Fibroblast of the aortic adventitia (primary cell): ENCODE results near the gene AAK1. TPM values are rescaled to one million over a fixed set of nuclear protein-coding genes. Genes with fewer than 3 reads are reported as not detected.

Experiments used
- DNase-seq: peaks from one replicate; pipeline ENCODE4 v3.0.0-alpha.2; 2010; ENCODE audit warnings: low read depth
- H3K4me3 ChIP-seq: 2 replicates; pipeline ENCODE4 v1.5.1; 2011; ENCODE audit warnings: low read depth, mild to moderate bottlenecking, control low read depth, low read length, moderate library complexity
- CTCF ChIP-seq: IDR thresholded peaks from 2 replicates; pipeline ENCODE4 v1.5.1; 2011; ENCODE audit warnings: mild to moderate bottlenecking, low read length, control low read depth, inconsistent platforms; ENCODE audit not compliant: insufficient read depth
- total RNA-seq: library from RNA; depleted of rRNA; stranded (reverse); fragments of >200 nt; gene quantifications from 2 replicates; pipeline ENCODE4 v1.2.3, GENCODE V29; 2012; ENCODE audit warnings: low replicate concordance

Gene AAK1
- total RNA-seq, 1 donor: 82.6 TPM

- no peak for DNase-seq
- no peak for TF ChIP-seq CTCF
- no peak overlapping the region for H3K4me3 ChIP-seq
These were observed 22.1 kb downstream of the AAK1 start for GRCh38 chr2:69621440-69621839.

GRCh38 chr2:69620870-69621269 lies 22.7 kb downstream of the AAK1 start:
- TF ChIP-seq CTCF: no peak
- no peak for DNase-seq
- no peak overlapping the region for H3K4me3 ChIP-seq

- TF ChIP-seq CTCF: no peak
- no peak for DNase-seq
- no peak overlapping the region for H3K4me3 ChIP-seq
These were observed 23.8 kb downstream of the AAK1 start for GRCh38 chr2:69619725-69620124.

GRCh38 chr2:69618362-69618761 lies 25.2 kb downstream of the AAK1 start:
- DNase-seq: peak; percentile 82
- H3K4me3 ChIP-seq: no peak overlapping the region
- no peak for TF ChIP-seq CTCF

GRCh38 chr2:69617744-69618143 lies 25.8 kb downstream of the AAK1 start:
- no peak for TF ChIP-seq CTCF
- DNase-seq: no peak
- no peak overlapping the region for H3K4me3 ChIP-seq

GRCh38 chr2:69616755-69617154 lies 26.8 kb downstream of the AAK1 start:
- no peak for DNase-seq
- no peak for TF ChIP-seq CTCF

GRCh38 chr2:69615969-69616368 lies 27.6 kb downstream of the AAK1 start:
- no peak overlapping the region for H3K4me3 ChIP-seq
- DNase-seq: no peak
- TF ChIP-seq CTCF: no peak

More at GRCh38 chr2:69616755-69617154, 26.8 kb downstream of the AAK1 start:
- no peak overlapping the region for H3K4me3 ChIP-seq
